Measurements from ENCODE around the gene ALDH5A1. TPM values are rescaled to one million over a fixed set of nuclear protein-coding genes. Genes with fewer than 3 reads are reported as not detected.

Gene ALDH5A1
- total and polyA plus RNA-seq, 2 of the 13 experiments (the other 11 are each of a cell fraction or from before 2014, with no cell fraction given): 12.8 to 32.5 TPM

DNA sequence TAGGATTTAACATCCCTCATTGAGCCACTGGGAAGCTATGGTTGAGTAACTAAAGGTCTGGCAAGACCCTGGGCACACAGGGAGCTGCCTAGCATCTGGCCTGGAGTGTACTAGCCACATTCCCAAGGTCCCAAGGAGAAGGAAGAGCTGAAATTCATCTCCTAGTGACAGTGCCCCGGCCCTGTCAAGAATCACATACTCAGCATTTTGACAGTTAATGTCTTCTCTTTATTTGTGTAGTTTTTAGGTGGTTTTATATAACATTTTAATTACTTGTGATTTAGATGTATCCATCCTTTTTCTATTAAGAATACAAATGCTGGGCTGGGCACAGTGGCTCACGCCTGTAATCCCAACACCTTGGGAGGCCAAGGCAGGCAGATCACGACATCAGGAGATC is 40.4 kb downstream of the ALDH5A1 start (continued):
- TF ChIP-seq, protein P1, sequence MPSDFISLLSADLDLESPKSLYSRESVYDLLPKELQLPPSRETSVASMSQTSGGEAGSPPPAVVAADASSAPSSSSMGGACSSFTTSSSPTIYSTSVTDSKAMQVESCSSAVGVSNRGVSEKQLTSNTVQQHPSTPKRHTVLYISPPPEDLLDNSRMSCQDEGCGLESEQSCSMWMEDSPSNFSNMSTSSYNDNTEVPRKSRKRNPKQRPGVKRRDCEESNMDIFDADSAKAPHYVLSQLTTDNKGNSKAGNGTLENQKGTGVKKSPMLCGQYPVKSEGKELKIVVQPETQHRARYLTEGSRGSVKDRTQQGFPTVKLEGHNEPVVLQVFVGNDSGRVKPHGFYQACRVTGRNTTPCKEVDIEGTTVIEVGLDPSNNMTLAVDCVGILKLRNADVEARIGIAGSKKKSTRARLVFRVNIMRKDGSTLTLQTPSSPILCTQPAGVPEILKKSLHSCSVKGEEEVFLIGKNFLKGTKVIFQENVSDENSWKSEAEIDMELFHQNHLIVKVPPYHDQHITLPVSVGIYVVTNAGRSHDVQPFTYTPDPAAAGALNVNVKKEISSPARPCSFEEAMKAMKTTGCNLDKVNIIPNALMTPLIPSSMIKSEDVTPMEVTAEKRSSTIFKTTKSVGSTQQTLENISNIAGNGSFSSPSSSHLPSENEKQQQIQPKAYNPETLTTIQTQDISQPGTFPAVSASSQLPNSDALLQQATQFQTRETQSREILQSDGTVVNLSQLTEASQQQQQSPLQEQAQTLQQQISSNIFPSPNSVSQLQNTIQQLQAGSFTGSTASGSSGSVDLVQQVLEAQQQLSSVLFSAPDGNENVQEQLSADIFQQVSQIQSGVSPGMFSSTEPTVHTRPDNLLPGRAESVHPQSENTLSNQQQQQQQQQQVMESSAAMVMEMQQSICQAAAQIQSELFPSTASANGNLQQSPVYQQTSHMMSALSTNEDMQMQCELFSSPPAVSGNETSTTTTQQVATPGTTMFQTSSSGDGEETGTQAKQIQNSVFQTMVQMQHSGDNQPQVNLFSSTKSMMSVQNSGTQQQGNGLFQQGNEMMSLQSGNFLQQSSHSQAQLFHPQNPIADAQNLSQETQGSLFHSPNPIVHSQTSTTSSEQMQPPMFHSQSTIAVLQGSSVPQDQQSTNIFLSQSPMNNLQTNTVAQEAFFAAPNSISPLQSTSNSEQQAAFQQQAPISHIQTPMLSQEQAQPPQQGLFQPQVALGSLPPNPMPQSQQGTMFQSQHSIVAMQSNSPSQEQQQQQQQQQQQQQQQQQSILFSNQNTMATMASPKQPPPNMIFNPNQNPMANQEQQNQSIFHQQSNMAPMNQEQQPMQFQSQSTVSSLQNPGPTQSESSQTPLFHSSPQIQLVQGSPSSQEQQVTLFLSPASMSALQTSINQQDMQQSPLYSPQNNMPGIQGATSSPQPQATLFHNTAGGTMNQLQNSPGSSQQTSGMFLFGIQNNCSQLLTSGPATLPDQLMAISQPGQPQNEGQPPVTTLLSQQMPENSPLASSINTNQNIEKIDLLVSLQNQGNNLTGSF (CRISPR knock-in tag; IDR thresholded peaks at IDR 0.05): no peak
- TF ChIP-seq NFATC3 (CRISPR knock-in tag; IDR thresholded peaks at IDR 0.05): no peak
- no peak for TF ChIP-seq BHLHE40 (IDR thresholded peaks at IDR 0.05; ENCODE audit: low read length)
- TF ChIP-seq MAFK (conservative IDR thresholded peaks at IDR 0.05 in 1 of 2, IDR thresholded peaks at IDR 0.05 in 1 of 2; ENCODE audit: low read length in 2 of 2): peak; percentile 81 to 86

DNA sequence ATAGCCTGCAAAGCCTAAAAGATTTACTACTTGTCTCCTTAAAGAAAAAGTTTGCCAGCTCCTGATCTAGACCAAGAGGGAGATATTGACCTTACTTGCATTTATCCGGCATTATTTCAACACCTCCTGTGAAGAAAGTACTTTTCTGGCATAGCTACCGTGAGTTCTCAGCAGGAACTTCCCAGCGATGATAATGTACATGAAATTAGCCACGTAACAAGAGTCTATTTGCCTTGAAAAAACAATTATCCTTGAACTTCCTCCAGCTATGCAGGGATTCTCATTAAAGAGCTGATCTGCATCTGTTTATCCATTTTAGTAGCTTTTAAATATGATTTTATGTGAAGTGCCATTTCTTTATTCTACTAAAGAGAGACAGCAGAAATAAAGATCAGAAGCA is 41.7 kb downstream of the ALDH5A1 start:
- H3K9ac ChIP-seq (ENCODE audit: insufficient read depth, low read depth, low read length): no peak overlapping the region
- H3K4me1 ChIP-seq (ENCODE audit: insufficient read depth, low read length): no peaks in the 10 kb centered on the region
- H3K9me3 ChIP-seq (ENCODE audit: low read length): no peaks in the 10 kb centered on the region
- intact Hi-C loops (cut with micrococcal nuclease; ENCODE audit: unreplicated experiment) (no loop called here), in situ Hi-C loops (cut with HindIII; ENCODE audit: extremely low pct_ligation_motif_present, low pct_unique_long_range_greater_than_20kb) (no loop called here)
- H2AFZ ChIP-seq (ENCODE audit: low read length): no peak overlapping the region
- no peak for ATAC-seq
- peaks cover 8 to 33% of the 10 kb centered on the region in 2 experiments for H3K36me3 ChIP-seq (replicated peaks in 1 of 2; ENCODE audit: control insufficient read depth in 1 of 2, insufficient read depth in 2 of 2, low read length in 2 of 2)
- WGBS (ENCODE audit: low lambda C conversion rate): 93% methylated on average over 4 of the region's 4 CpGs
- H3K79me2 ChIP-seq (ENCODE audit: insufficient read depth, low read length): no peaks in the 10 kb centered on the region
- ChIA-PET CTCF (ENCODE audit: low intra/inter-chr PET ratio, low total read pairs) (no interaction called here), POLR2A (no interaction called here)
- TSS peak; percentile 37 for BruUV-seq (replicated peaks)
- H3K4me3 ChIP-seq (replicated peaks in 1 of 3; ENCODE audit: insufficient read depth in 1 of 3, low read depth in 2 of 3, low read length in 3 of 3): no peak overlapping the region
- H3K27me3 ChIP-seq (ENCODE audit: control insufficient read depth in 1 of 2, insufficient read depth in 2 of 2, low read length in 2 of 2): no peaks in the 10 kb centered on the region
- H3K27ac ChIP-seq (ENCODE audit: extremely low read length, insufficient read depth, low read length): no peak overlapping the region
- H4K20me1 ChIP-seq (ENCODE audit: insufficient read depth, low read length): no peaks in the 10 kb centered on the region
- no peak overlapping the region for H3K4me2 ChIP-seq (ENCODE audit: low read depth, low read length)
- no peak for FAIRE-seq
- DNase-seq (ENCODE audit: low spot score): no peak
- TF ChIP-seq MIER3 (CRISPR knock-in tag; IDR thresholded peaks at IDR 0.05; ENCODE audit: borderline replicate concordance) (no peak), ZFP82 (CRISPR knock-in tag; IDR thresholded peaks at IDR 0.05; ENCODE audit: borderline replicate concordance) (no peak), TEAD3 (CRISPR knock-in tag; optimal IDR thresholded peaks at IDR 0.05; ENCODE audit: borderline replicate concordance) (no peak), SOX13 (IDR thresholded peaks at IDR 0.05) (no peak), SOX13 (CRISPR knock-in tag; conservative IDR thresholded peaks at IDR 0.05 in 1 of 2, IDR thresholded peaks at IDR 0.05 in 1 of 2) (no peak)

Data from HepG2 (cell line).